H9 (cell line): ENCODE data around the gene RAB3IP. TPM values are rescaled to one million over a fixed set of nuclear protein-coding genes. Genes with fewer than 3 reads are reported as not detected.

Experiments
- DNase-seq: peaks from one replicate; pipeline ENCODE4 v3.0.0-alpha.2; 2017
- H2AFZ ChIP-seq: one replicate; pipeline ENCODE4 v1.6.1; 2013; ENCODE audit warnings: mild to moderate bottlenecking, low read length, control low read depth, moderate library complexity
- H2AK5ac ChIP-seq: 2 replicates; pipeline ENCODE4 v1.6.1; 2013; ENCODE audit warnings: low read length, control low read depth, mixed read lengths; ENCODE audit not compliant: insufficient read length
- H2BK120ac ChIP-seq: one replicate; pipeline ENCODE4 v1.6.1; 2013; ENCODE audit warnings: low read depth, mild to moderate bottlenecking, low read length, control low read depth, inconsistent platforms; ENCODE audit not compliant: poor library complexity, severe bottlenecking
- H2BK12ac ChIP-seq: 2 replicates; pipeline ENCODE4 v1.6.1; 2013; ENCODE audit warnings: low read length, control low read depth, mixed read lengths, low read depth; ENCODE audit not compliant: insufficient read length
- H2BK15ac ChIP-seq: 2 replicates; pipeline ENCODE4 v1.6.1; 2013; ENCODE audit warnings: low read depth, low read length, control low read depth
- H2BK20ac ChIP-seq: one replicate; pipeline ENCODE4 v1.6.1; 2013; ENCODE audit warnings: low read depth, mild to moderate bottlenecking, low read length, control low read depth, inconsistent platforms; ENCODE audit not compliant: poor library complexity, severe bottlenecking
- H2BK5ac ChIP-seq: 2 replicates; pipeline ENCODE4 v1.6.1; 2013; ENCODE audit warnings: low read length, control low read depth, mixed read lengths; ENCODE audit not compliant: insufficient read length
- H3K14ac ChIP-seq: 2 replicates; pipeline ENCODE4 v1.6.1; 2013; ENCODE audit warnings: low read length, control low read depth; ENCODE audit not compliant: insufficient read depth
- H3K18ac ChIP-seq: 2 replicates; pipeline ENCODE4 v1.6.1; 2013; ENCODE audit warnings: low read depth, mild to moderate bottlenecking, mixed read lengths, low read length, control low read depth; ENCODE audit not compliant: insufficient read length
- H3K23ac ChIP-seq: 2 replicates; pipeline ENCODE4 v1.6.1; 2013; ENCODE audit warnings: low read length, control low read depth, mixed read lengths, low read depth; ENCODE audit not compliant: insufficient read length
- H3K23me2 ChIP-seq: 2 replicates; pipeline ENCODE4 v1.6.1; 2013; ENCODE audit warnings: low read depth, mild to moderate bottlenecking, mixed read lengths, low read length, control low read depth; ENCODE audit not compliant: insufficient read length, poor library complexity, severe bottlenecking
- H3K27ac ChIP-seq: 2 replicates; pipeline ENCODE4 v1.5.1; 2013; ENCODE audit warnings: low read length, control low read depth, mixed read lengths, low read depth; ENCODE audit not compliant: insufficient read length
- H3K27me3 ChIP-seq: 2 replicates; pipeline ENCODE4 v1.6.1; 2013; ENCODE audit warnings: low read length, control low read depth, inconsistent platforms; ENCODE audit not compliant: insufficient read depth
- H3K4ac ChIP-seq: 2 replicates; pipeline ENCODE4 v1.6.1; 2013; ENCODE audit warnings: low read depth, mild to moderate bottlenecking, control low read depth, inconsistent platforms, low read length, moderate library complexity
- H3K4me1 ChIP-seq: 2 replicates; pipeline ENCODE4 v1.6.1; 2013; ENCODE audit warnings: low read length, control low read depth, inconsistent platforms; ENCODE audit not compliant: insufficient read depth
- H3K4me2 ChIP-seq: 2 replicates; pipeline ENCODE4 v1.6.1; 2013; ENCODE audit warnings: low read length, control low read depth, mixed read lengths; ENCODE audit not compliant: insufficient read length, insufficient read depth
- H3K56ac ChIP-seq: 2 replicates; pipeline ENCODE4 v1.6.1; 2013; ENCODE audit warnings: low read depth, mild to moderate bottlenecking, mixed read lengths, low read length, control low read depth; ENCODE audit not compliant: insufficient read length
- H3K79me1 ChIP-seq: 2 replicates; pipeline ENCODE4 v1.6.1; 2013; ENCODE audit warnings: low read depth, mild to moderate bottlenecking, moderate library complexity, low read length, control low read depth, inconsistent platforms; ENCODE audit not compliant: insufficient read depth, poor library complexity, severe bottlenecking
- H3K79me2 ChIP-seq: 2 replicates; pipeline ENCODE4 v1.6.1; 2013; ENCODE audit warnings: low read length, control low read depth, inconsistent platforms; ENCODE audit not compliant: insufficient read depth
- H3K9ac ChIP-seq: 2 replicates; pipeline ENCODE4 v1.6.1; 2013; ENCODE audit warnings: low read length, control low read depth, mixed read lengths; ENCODE audit not compliant: insufficient read length; ENCODE audit errors: extremely low read depth
- H3K9me3 ChIP-seq: one replicate; pipeline ENCODE4 v1.6.1; 2013; ENCODE audit warnings: low read depth, low read length, inconsistent platforms; ENCODE audit not compliant: control insufficient read depth
- H3T11ph ChIP-seq: one replicate; pipeline ENCODE4 v1.6.1; 2013; ENCODE audit warnings: mild to moderate bottlenecking, low read length, control low read depth, inconsistent platforms
- H4K20me1 ChIP-seq: one replicate; pipeline ENCODE4 v1.6.1; 2013; ENCODE audit not compliant: control insufficient read depth, insufficient read length, insufficient read depth
- H4K5ac ChIP-seq: 2 replicates; pipeline ENCODE4 v1.6.1; 2013; ENCODE audit warnings: low read depth, mild to moderate bottlenecking, mixed read lengths, low read length, control low read depth; ENCODE audit not compliant: insufficient read length
- H4K8ac ChIP-seq: replicated peaks from 2 replicates; pipeline ENCODE4 v1.6.1; 2013; ENCODE audit warnings: low read length, control low read depth, mixed read lengths, low read depth; ENCODE audit not compliant: insufficient read length
- H4K91ac ChIP-seq: 2 replicates; pipeline ENCODE4 v1.6.1; 2013; ENCODE audit warnings: low read depth, mild to moderate bottlenecking, moderate library complexity, mixed read lengths, low read length, control low read depth; ENCODE audit not compliant: insufficient read length
- H3K27ac Mint-ChIP-seq, 3 experiments: 2 replicates in 2 of 3; 3 replicates in 1 of 3; pipeline ENCODE4 v1.8.0; 2020 to 2021; ENCODE audit warnings: mixed read lengths in 3 of 3, mild to moderate bottlenecking in 1 of 3, moderate library complexity in 1 of 3
- H3K27me3 Mint-ChIP-seq: 2 replicates; pipeline ENCODE4 v1.8.0; 2021; ENCODE audit warnings: low read depth, mild to moderate bottlenecking, moderate library complexity, mixed read lengths
- H3K36me3 Mint-ChIP-seq, 3 experiments: 2 replicates in 2 of 3; 3 replicates in 1 of 3; pipeline ENCODE4 v1.8.0; 2020 to 2021; ENCODE audit warnings: low read depth in 3 of 3, mixed read lengths in 3 of 3; ENCODE audit not compliant: insufficient read depth in 1 of 3
- H3K4me1 Mint-ChIP-seq, 2 experiments: 2 replicates each; pipeline ENCODE4 v1.8.0; 2020; ENCODE audit warnings: mixed read lengths in 2 of 2
- H3K4me3 Mint-ChIP-seq, 2 experiments: 2 replicates in 1 of 2; 3 replicates in 1 of 2; pipeline ENCODE4 v1.8.0; 2020 to 2021; ENCODE audit warnings: mild to moderate bottlenecking in 2 of 2, mixed read lengths in 2 of 2, moderate library complexity in 1 of 2
- H3K9me3 Mint-ChIP-seq, 2 experiments: 2 replicates in 1 of 2; 3 replicates in 1 of 2; pipeline ENCODE4 v1.8.0; 2020; ENCODE audit warnings: mild to moderate bottlenecking in 2 of 2, mixed read lengths in 2 of 2, moderate library complexity in 1 of 2
- WGBS: extraction: QIAGEN DNeasy Blood & Tissue Kit; methylation state at CpG from one replicate; pipeline ENCODE4 v1.1.7; 2013; ENCODE audit warnings: missing lambda C conversion rate, low lambda C conversion rate, mixed read lengths; ENCODE audit not compliant: insufficient read length; ENCODE audit errors: extremely low coverage; 5-methylcytosine and 5-hydroxymethylcytosine counted together
- total RNA-seq: library from RNA; stranded (reverse); gene quantifications from 2 replicates; pipeline ENCODE4 v1.2.1, GENCODE V29; 2021
- TF ChIP-seq, protein P1 (sequence below): fragments of 200-600 bp; sonication (generic); conservative IDR thresholded peaks from 3 replicates; pipeline ENCODE4 v1.8.0; 2021; ENCODE audit warnings: antibody characterized with exemption, mild to moderate bottlenecking

Gene RAB3IP
- total RNA-seq, 1 experiment from 2014 or later = 45.5 TPM

- Histone ChIP-seq H3K23ac (no peak overlapping the region), H3K27me3 (no peaks in the 10 kb centered on the region), H4K5ac (no peak overlapping the region), H3K56ac (no peak overlapping the region), H3K18ac (no peak overlapping the region), H3K9ac (no peak overlapping the region), H3K79me1 (no peaks in the 10 kb centered on the region), H2AK5ac (no peak overlapping the region), H3K23me2 (no peaks in the 10 kb centered on the region), H3K4ac (no peak overlapping the region), H4K8ac (no peak overlapping the region), H3K4me1 (no peaks in the 10 kb centered on the region), H2BK120ac (no peak overlapping the region), H2BK15ac (no peak overlapping the region), H3T11ph (no peak overlapping the region), H3K9me3 (no peaks in the 10 kb centered on the region), H3K14ac (no peak overlapping the region), H3K4me2 (no peak overlapping the region), H4K91ac (no peak overlapping the region), H2BK5ac (no peak overlapping the region), H2BK12ac (no peak overlapping the region), H2BK20ac (no peak overlapping the region), H2AFZ (no peak overlapping the region), H3K79me2 (no peaks in the 10 kb centered on the region), H4K20me1 (no peaks in the 10 kb centered on the region), H3K27ac (no peak overlapping the region)
- no peaks in the 10 kb centered on the region; a peak in 1 of 7 replicates for H3K36me3 Mint-ChIP-seq
- no peaks in the 10 kb centered on the region for H3K9me3 Mint-ChIP-seq
- TF ChIP-seq, protein P1, sequence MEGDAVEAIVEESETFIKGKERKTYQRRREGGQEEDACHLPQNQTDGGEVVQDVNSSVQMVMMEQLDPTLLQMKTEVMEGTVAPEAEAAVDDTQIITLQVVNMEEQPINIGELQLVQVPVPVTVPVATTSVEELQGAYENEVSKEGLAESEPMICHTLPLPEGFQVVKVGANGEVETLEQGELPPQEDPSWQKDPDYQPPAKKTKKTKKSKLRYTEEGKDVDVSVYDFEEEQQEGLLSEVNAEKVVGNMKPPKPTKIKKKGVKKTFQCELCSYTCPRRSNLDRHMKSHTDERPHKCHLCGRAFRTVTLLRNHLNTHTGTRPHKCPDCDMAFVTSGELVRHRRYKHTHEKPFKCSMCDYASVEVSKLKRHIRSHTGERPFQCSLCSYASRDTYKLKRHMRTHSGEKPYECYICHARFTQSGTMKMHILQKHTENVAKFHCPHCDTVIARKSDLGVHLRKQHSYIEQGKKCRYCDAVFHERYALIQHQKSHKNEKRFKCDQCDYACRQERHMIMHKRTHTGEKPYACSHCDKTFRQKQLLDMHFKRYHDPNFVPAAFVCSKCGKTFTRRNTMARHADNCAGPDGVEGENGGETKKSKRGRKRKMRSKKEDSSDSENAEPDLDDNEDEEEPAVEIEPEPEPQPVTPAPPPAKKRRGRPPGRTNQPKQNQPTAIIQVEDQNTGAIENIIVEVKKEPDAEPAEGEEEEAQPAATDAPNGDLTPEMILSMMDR = no peak
- H3K27me3 Mint-ChIP-seq = no peaks in the 10 kb centered on the region
- H3K4me3 Mint-ChIP-seq = no peak overlapping the region
- WGBS = no CpG with 5 or more reads among the region's 7 CpGs
- peaks cover 4 to 5% of the 10 kb centered on the region in 2 experiments; a peak in 3 of 4 replicates for H3K4me1 Mint-ChIP-seq
- DNase-seq = no peak
- H3K27ac Mint-ChIP-seq = no peak overlapping the region; a peak in 1 of 7 replicates
These were observed 105.8 kb downstream of the RAB3IP start for GRCh38 chr12:69844416-69844815.
